ENCODE data around the gene NFYA. TPM values are rescaled to one million over a fixed set of nuclear protein-coding genes. Genes with fewer than 3 reads are reported as not detected.

The NFYA gene
- total RNA-seq, 4 donors from 2014 or later = 16.3 to 25.9 (median 21.1) TPM

GRCh38 chr6:41062056-41062455 lies 10.7 kb upstream of the NFYA start:
- DNase-seq (ENCODE audit: low spot score) (no peak), ATAC-seq (ENCODE audit: low FRiP score) (no peak)
- TF ChIP-seq, protein P1, sequence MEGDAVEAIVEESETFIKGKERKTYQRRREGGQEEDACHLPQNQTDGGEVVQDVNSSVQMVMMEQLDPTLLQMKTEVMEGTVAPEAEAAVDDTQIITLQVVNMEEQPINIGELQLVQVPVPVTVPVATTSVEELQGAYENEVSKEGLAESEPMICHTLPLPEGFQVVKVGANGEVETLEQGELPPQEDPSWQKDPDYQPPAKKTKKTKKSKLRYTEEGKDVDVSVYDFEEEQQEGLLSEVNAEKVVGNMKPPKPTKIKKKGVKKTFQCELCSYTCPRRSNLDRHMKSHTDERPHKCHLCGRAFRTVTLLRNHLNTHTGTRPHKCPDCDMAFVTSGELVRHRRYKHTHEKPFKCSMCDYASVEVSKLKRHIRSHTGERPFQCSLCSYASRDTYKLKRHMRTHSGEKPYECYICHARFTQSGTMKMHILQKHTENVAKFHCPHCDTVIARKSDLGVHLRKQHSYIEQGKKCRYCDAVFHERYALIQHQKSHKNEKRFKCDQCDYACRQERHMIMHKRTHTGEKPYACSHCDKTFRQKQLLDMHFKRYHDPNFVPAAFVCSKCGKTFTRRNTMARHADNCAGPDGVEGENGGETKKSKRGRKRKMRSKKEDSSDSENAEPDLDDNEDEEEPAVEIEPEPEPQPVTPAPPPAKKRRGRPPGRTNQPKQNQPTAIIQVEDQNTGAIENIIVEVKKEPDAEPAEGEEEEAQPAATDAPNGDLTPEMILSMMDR (IDR thresholded peaks at IDR 0.05) = no peak

DNA sequence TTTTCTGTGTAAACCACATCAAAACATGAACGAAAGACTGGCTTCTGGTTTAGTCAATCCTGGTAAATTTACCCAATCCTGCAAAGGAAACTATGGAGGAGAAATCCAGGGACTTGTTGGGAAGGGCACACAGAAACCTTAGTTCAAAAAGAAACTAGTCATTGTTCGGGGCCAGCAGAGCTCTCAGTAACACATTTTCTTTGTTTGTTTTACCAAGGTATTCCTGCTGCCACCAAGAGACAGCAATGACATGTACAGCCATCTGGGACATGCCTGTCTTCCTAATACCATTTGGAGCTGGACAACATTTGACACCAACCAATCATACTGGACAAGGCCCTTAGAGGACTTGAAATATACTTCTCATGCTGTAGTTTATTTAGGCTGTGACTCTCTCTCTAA lies 8.9 kb upstream of the NFYA start:
- TF ChIP-seq, protein P1 (IDR thresholded peaks at IDR 0.05) = no peak
- ATAC-seq (ENCODE audit: low FRiP score) (no peak), DNase-seq (ENCODE audit: low spot score) (no peak)

DNA sequence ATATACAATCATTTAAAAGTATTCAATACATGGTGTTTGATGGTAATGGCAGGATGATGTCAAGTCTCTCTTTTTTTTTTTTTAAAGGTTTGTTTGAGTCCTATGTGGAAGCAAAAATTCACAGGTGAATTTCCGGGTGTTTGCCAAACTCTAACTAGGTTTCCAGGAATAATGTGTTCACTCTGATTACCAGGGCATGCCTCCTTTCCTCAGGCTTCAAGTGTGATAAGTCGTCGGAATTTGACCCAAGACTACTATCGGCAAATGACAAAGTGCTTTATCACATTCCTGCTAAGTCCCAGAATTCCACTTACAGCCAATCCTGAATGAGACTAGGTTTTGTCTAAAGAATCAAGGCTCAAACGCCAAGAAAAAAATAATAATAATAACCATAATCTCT lies 7.9 kb upstream of the NFYA start:
- DNase-seq (ENCODE audit: low spot score) (no peak), ATAC-seq (ENCODE audit: low FRiP score) (no peak)
- TF ChIP-seq, protein P1 (IDR thresholded peaks at IDR 0.05) = no peak

- ATAC-seq (ENCODE audit: low FRiP score) = no peak
- TF ChIP-seq, protein P1 (IDR thresholded peaks at IDR 0.05) = no peak
- DNase-seq (ENCODE audit: low spot score) = no peak
Observed at GRCh38 chr6:41065550-41066026, 7.2 kb upstream of the NFYA start.

DNA sequence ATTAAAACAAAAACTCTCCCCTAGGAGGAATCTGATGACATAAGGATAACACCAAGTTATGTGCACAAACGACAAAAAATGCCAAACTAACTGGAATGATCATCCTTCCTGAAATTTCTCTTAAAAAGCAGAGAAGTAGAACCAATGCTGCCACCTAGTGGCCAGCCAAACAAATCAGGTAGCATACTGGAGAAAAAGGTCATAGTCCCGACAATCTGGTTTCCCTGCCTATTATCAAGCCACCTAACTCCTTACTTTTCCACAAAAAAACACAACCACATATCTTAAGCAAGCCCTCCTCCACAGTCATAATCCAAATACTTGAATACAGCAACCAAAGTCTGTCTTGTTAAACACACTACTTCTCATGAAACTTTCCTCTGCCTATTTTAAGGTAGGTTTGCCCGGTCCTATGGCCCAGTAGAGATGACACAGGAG lies 5.9 kb upstream of the NFYA start:
- ATAC-seq (ENCODE audit: low FRiP score) (no peak), DNase-seq (ENCODE audit: low spot score) (peak; percentile 71)
- TF ChIP-seq, protein P1 (IDR thresholded peaks at IDR 0.05) = no peak

GRCh38 chr6:41071501-41071922 lies 1.3 kb upstream of the NFYA start:
- DNase-seq (ENCODE audit: low spot score) = no peak
- ATAC-seq (ENCODE audit: low FRiP score) = no peak
- TF ChIP-seq, protein P1 (IDR thresholded peaks at IDR 0.05) = no peak
